PC-9 (cell line): ENCODE measurements around the gene HPCA. TPM values are rescaled to one million over a fixed set of nuclear protein-coding genes. Genes with fewer than 3 reads are reported as not detected.

Experiments used
- BruUV-seq: library from RNA; stranded (reverse); fragments of 400-500 nt; replicated peaks from 2 replicates; lab custom pipeline; 2021; lab: Mats Ljungman, UMichigan
- CTCF ChIA-PET: fragments of 300-600 bp; sonication (Branson Sonifier 250); formaldehyde crosslinking; loops from one replicate; lab custom pipeline; 2022; ENCODE audit warnings: antibody characterized with exemption; lab: Charles Lee
- POLR2A ChIA-PET: fragments of 300-600 bp; sonication (Branson Sonifier 250); formaldehyde crosslinking; loops from one replicate; lab custom pipeline; 2022; ENCODE audit warnings: antibody characterized with exemption; ENCODE audit not compliant: unreplicated experiment; lab: Charles Lee
- DNase-seq, 2 experiments: peaks; one replicate each; pipeline versions ENCODE4 v3.0.0 to v3.0.0-alpha.2; 2015 to 2022; ENCODE audit warnings: mixed read lengths in 1 of 2
- H2AFZ ChIP-seq: fragments of 200-600 bp; sonication (generic); 2 replicates; pipeline ENCODE4 v1.8.1; 2017; ENCODE audit warnings: antibody characterized with exemption
- H3F3A ChIP-seq: fragments of 200-600 bp; sonication (generic); 2 replicates; pipeline ENCODE4 v1.8.1; 2017; ENCODE audit warnings: antibody characterized with exemption, mild to moderate bottlenecking, low read depth; ENCODE audit not compliant: insufficient read depth
- H3K27ac ChIP-seq: fragments of 200-600 bp; sonication (generic); 2 replicates; pipeline ENCODE4 v1.6.1; 2016; ENCODE audit warnings: mixed run types
- H3K27me3 ChIP-seq: fragments of 200-600 bp; sonication (generic); 2 replicates; pipeline ENCODE4 v1.6.1; 2016; ENCODE audit warnings: low read depth, mixed run types; ENCODE audit not compliant: insufficient read depth
- H3K36me3 ChIP-seq: fragments of 200-600 bp; sonication (generic); 2 replicates; pipeline ENCODE4 v1.6.1; 2016; ENCODE audit warnings: low read depth, mixed run types
- H3K4me1 ChIP-seq: fragments of 200-600 bp; sonication (generic); replicated peaks from 2 replicates; pipeline ENCODE4 v1.6.1; 2016; ENCODE audit warnings: mixed run types; ENCODE audit not compliant: insufficient read depth
- H3K4me2 ChIP-seq: fragments of 200-600 bp; sonication (generic); 2 replicates; pipeline ENCODE4 v1.6.1; 2017; ENCODE audit warnings: mixed run types
- H3K4me3 ChIP-seq: fragments of 200-600 bp; sonication (generic); 2 replicates; pipeline ENCODE4 v1.6.1; 2016; ENCODE audit warnings: mixed run types
- H3K79me2 ChIP-seq: fragments of 200-600 bp; sonication (generic); 2 replicates; pipeline ENCODE4 v1.6.1; 2017; ENCODE audit warnings: low read depth, mixed run types
- H3K9me2 ChIP-seq: fragments of 200-600 bp; sonication (generic); 2 replicates; pipeline ENCODE4 v1.8.1; 2017; ENCODE audit warnings: mild to moderate bottlenecking; ENCODE audit not compliant: insufficient read depth
- H3K9me3 ChIP-seq: fragments of 200-600 bp; sonication (generic); 2 replicates; pipeline ENCODE4 v1.8.1; 2016; ENCODE audit warnings: low read depth; ENCODE audit not compliant: insufficient read depth
- H4K20me1 ChIP-seq: fragments of 200-600 bp; sonication (generic); 2 replicates; pipeline ENCODE4 v1.8.1; 2017; ENCODE audit not compliant: insufficient read depth
- CTCF ChIP-seq: fragments of 200-600 bp; sonication (generic); conservative IDR thresholded peaks from 2 replicates; pipeline ENCODE4 v1.6.1; 2017; ENCODE audit warnings: mixed run types, antibody characterized with exemption, mild to moderate bottlenecking, moderate library complexity
- EZH2 ChIP-seq: fragments of 200-600 bp; sonication (generic); IDR thresholded peaks from 2 replicates; pipeline ENCODE4 v1.8.0; 2017; ENCODE audit warnings: antibody characterized with exemption, low read depth
- intact Hi-C: fragments of 100-400 bp; cut with micrococcal nuclease; formaldehyde crosslinking; loops from one replicate; pipeline ENCODE4 v1.10.0; 2022; ENCODE audit not compliant: unreplicated experiment
- total RNA-seq: library from RNA; stranded (reverse); gene quantifications from 2 replicates; pipeline ENCODE4 v1.2.3, GENCODE V29; 2021

HPCA gene
- total RNA-seq, 1 experiment from 2014 or later, result not detected

- no TSS peak for BruUV-seq
- no peak for DNase-seq
- CTCF ChIA-PET, result interaction anchor here (0.6 to 0.8 kb wide), 2 partner anchors 20 to 75 kb away, joined by 3 read pairs; no protein-coding TSS in a partner anchor
- intact Hi-C loops, result loop anchor here (5.0 kb wide), 1 partner anchor 151 kb away; the partner anchor contains the start of gene AZIN2
- Histone ChIP-seq H4K20me1 (no peaks in the 10 kb centered on the region), H3F3A (peaks cover 14% of the 10 kb centered on the region), H3K4me1 (peaks cover 9% of the 10 kb centered on the region), H3K79me2 (no peaks in the 10 kb centered on the region), H3K4me2 (no peak overlapping the region), H3K27me3 (no peaks in the 10 kb centered on the region), H3K27ac (no peak overlapping the region), H3K36me3 (no peaks in the 10 kb centered on the region; the same call in 1 of the 2 replicates), H3K4me3 (no peak overlapping the region), H3K9me3 (no peaks in the 10 kb centered on the region), H2AFZ (no peak overlapping the region), H3K9me2 (no peaks in the 10 kb centered on the region)
- TF ChIP-seq EZH2 (no peak), CTCF (no peak)
- POLR2A ChIA-PET, result no interaction called here
Measured at GRCh38 chr1:32931760-32932159, 45.5 kb downstream of the HPCA start.

GRCh38 chr1:32933742-32934322, 47.5 kb downstream of the HPCA start:
- Histone ChIP-seq H3K27me3 (no peaks in the 10 kb centered on the region), H3K36me3 (no peaks in the 10 kb centered on the region; the same call in 1 of the 2 replicates), H3K27ac (peak overlapping the region; percentile 31), H3K9me2 (no peaks in the 10 kb centered on the region), H3K4me3 (no peak overlapping the region), H3K4me2 (no peak overlapping the region), H2AFZ (no peak overlapping the region), H3K9me3 (no peaks in the 10 kb centered on the region), H3K4me1 (peaks cover 18% of the 10 kb centered on the region), H3K79me2 (no peaks in the 10 kb centered on the region), H4K20me1 (no peaks in the 10 kb centered on the region), H3F3A (peaks cover 18% of the 10 kb centered on the region)
- no TSS peak for BruUV-seq
- peak; percentile 42 to 52 for DNase-seq
- ChIA-PET CTCF (interaction anchor here (0.8 to 1.2 kb wide), 4 partner anchors 73 to 537 kb away, joined by 3 to 7 read pairs (median 4); no protein-coding TSS in a partner anchor), POLR2A (interaction anchor here (0.6 kb wide), 1 partner anchor 17 kb away, joined by 5 read pairs; no protein-coding TSS in a partner anchor)
- intact Hi-C loops, result loop anchor here (1.0 to 5.0 kb wide), 4 partner anchors 29 to 148 kb away; partner anchors contain the start of gene AZIN2
- TF ChIP-seq CTCF (peak; percentile 44; the same call in 1 of the 2 replicates), EZH2 (no peak)

- CTCF ChIA-PET, result interaction anchor here (0.9 to 1.2 kb wide), 2 partner anchors 72 to 120 kb away, joined by 3 to 7 read pairs; no protein-coding TSS in a partner anchor
- no TSS peak for BruUV-seq
- Histone ChIP-seq H3K79me2 (no peaks in the 10 kb centered on the region), H3K9me2 (no peaks in the 10 kb centered on the region), H2AFZ (no peak overlapping the region), H3K36me3 (no peaks in the 10 kb centered on the region; the same call in 1 of the 2 replicates), H3F3A (peaks cover 18% of the 10 kb centered on the region), H3K9me3 (no peaks in the 10 kb centered on the region), H3K4me1 (peaks cover 20% of the 10 kb centered on the region), H3K4me2 (no peak overlapping the region), H3K27me3 (no peaks in the 10 kb centered on the region), H4K20me1 (no peaks in the 10 kb centered on the region), H3K4me3 (no peak overlapping the region), H3K27ac (no peak overlapping the region)
- POLR2A ChIA-PET, result interaction anchor here (0.6 kb wide), 1 partner anchor 16 kb away, joined by 5 read pairs; no protein-coding TSS in a partner anchor
- intact Hi-C loops, result loop anchor here (1.0 to 5.0 kb wide), 3 partner anchors 28 to 148 kb away; partner anchors contain the start of gene AZIN2
- no peak for TF ChIP-seq CTCF
- TF ChIP-seq EZH2, result no peak
- DNase-seq, result no peak
Measured at GRCh38 chr1:32934535-32934934, 48.2 kb downstream of the HPCA start.
